Activated gamma-delta T cell (primary cell): ENCODE data around the gene PLAC1.

Experiments used
- DNase-seq: peaks from one replicate; lab custom pipeline; 2025; lab: John Stamatoyannopoulos, UW

Gene PLAC1

DNA sequence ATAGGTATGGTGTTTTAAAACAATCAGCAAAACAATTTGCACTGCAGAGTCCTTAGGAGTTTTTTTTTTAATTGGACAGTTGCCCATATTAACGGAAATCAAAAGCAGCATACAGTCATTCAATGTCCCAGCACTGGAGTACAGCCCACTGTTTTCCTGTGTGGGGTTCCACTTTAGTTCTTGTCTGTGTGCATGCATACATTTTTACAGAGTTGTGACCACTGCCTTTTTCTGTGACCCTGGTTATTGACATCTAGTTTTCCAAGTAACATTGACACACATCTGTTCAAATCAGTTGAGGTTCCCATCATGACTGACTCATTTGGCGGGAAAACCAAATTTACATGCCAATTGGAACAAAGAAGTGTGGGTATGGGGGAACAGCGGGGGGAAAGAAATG is 115.0 kb downstream of the PLAC1 start:
- no peak for DNase-seq

DNA sequence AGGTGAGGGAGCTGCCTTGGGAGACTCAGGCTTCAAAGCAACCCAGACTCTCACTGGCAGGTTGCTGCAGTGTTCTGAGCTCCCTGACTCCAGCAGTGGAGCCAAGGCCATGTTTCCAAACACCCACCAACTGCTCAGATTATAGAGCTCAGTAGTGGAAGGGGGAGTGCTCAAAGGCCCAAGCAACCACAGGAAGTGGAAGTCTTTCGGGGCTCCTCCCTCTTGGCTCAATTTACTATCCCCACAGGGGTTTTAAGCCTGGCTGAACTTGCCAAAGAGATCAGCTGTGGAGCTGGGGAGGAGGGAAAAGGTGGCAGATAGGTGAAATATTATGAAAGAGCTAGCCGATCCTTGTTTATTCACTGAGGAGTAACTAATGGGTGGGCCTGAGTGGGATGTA is 115.8 kb downstream of the PLAC1 start:
- no peak for DNase-seq

DNA sequence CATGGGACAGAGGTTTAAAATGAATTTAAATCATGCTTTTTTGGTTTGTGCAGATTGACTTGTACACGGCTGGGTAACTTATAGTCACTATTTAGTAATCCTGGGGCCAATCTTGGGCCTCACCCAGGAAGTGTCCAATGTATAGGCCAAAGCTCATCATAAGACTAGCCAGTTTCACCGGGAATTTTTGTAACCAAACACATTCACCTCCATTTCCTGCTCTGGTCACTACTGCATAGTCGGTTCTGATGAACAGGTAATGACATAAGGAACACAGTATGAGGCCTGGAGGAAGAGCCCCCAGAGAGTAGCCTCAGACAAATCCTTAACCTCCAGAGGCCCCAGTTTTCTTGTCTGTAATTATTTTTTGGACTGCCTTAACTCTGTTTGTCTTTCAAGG is 116.4 kb downstream of the PLAC1 start:
- DNase-seq: no peak

- DNase-seq: no peak
Measured at GRCh38 chrX:134538316-134538715, 120.0 kb downstream of the PLAC1 start.

GRCh38 chrX:134537179-134537955 is 120.9 kb downstream of the PLAC1 start:
- DNase-seq: no peak

GRCh38 chrX:134533952-134534351 is 124.3 kb downstream of the PLAC1 start:
- no peak for DNase-seq

GRCh38 chrX:134533352-134533751 is 124.9 kb downstream of the PLAC1 start:
- DNase-seq: no peak

DNA sequence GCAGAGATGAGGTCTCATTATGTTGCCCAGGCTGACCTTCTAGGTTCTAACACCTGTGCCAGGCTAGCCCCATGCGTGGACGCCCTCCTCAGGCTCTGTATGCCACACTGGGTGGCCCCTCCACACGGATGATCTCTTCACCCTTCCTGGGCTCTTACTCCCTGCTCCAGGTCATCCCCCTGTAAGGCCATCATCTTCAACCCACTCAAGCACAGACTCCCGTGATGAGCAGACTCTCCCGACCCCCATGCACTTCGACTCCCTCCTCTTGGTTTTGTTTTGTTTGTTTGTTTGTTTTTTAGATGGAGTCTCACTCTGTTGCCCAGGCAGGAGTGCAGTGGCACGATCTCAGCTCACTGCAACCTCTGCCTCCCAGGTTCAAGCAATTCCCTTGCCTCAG is 127.4 kb downstream of the PLAC1 start:
- DNase-seq: no peak

DNA sequence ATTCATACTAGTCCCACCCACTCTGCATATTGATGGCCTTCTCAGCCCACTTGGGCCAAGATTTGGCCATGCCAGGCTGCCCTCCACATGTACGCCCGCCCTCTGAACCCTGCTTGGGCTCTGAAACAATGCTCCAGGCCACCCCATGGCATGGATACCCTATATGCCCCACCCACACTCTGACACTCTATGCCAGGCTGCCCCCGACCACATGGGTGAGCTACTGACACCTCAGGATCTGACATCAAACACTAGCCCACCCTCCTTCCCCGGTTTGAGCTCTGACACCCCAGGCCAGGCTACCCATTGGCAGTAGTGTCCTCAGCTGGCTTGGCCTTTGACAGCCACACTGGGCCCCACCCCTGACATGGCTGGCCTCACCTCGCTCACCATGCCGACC is 128.8 kb downstream of the PLAC1 start:
- DNase-seq: no peak

- DNase-seq: no peak
Measured at GRCh38 chrX:134528960-134529359, 129.3 kb downstream of the PLAC1 start.

DNA sequence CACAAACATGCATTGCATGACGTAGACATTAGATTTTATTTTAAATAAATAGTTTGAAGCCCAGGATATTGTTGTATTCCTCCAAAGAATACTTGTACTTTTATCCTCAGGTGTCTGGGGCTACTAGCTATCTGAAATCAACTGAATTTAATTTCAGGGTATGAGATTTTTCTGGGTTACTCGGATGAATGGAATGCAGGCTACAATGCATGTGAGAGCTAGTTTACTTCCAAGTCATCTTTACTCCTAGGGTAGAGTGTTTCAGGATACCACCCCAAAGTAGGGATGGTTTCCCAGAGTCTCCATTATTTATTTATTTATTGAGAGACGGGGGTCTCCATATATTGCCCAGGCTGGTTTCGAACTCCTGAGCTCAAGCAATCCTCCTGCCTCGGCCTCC is 131.9 kb downstream of the PLAC1 start:
- no peak for DNase-seq

GRCh38 chrX:134525086-134525792 is 133.0 kb downstream of the PLAC1 start:
- DNase-seq: no peak

DNA sequence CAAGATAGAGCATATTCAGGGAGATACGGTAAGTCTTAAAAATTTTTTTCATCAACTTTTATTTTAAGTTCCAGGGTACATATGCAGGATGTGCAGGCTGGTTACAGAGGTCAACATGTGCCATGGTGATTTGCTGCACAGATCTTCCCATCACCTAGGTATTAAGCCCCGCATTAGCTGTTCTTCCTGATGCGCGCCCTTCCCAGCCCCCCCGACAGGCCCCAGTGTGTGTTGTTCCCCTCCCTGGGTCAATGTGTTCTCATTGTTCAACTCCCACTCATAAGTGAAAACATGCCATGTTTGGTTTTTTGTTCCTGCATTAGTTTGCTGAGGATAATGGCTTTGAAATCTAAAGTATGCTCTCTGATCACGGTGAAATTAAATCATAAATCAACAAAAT is 134.1 kb downstream of the PLAC1 start:
- DNase-seq: no peak

- DNase-seq: no peak
Measured at GRCh38 chrX:134520860-134521390, 137.3 kb downstream of the PLAC1 start.
